Measurements from ENCODE around the gene MYH6.

The MYH6 gene

DNA sequence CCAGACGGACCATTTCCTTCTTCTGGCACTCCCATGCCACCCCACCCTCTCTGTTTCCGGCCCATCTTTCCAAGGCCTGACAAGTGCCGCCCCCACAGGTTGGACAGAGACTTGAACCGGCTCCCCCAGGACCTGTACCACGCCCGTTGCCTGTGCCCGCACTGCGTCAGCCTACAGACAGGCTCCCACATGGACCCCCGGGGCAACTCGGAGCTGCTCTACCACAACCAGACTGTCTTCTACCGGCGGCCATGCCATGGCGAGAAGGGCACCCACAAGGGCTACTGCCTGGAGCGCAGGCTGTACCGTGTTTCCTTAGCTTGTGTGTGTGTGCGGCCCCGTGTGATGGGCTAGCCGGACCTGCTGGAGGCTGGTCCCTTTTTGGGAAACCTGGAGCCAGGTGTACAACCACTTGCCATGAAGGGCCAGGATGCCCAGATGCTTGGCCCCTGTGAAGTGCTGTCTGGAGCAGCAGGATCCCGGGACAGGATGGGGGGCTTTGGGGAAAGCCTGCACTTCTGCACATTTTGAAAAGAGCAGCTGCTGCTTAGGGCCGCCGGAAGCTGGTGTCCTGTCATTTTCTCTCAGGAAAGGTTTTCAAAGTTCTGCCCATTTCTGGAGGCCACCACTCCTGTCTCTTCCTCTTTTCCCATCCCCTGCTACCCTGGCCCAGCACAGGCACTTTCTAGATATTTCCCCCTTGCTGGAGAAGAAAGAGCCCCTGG, 32.4 kb downstream of the MYH6 start:
- DNase-seq = no peak

DNA sequence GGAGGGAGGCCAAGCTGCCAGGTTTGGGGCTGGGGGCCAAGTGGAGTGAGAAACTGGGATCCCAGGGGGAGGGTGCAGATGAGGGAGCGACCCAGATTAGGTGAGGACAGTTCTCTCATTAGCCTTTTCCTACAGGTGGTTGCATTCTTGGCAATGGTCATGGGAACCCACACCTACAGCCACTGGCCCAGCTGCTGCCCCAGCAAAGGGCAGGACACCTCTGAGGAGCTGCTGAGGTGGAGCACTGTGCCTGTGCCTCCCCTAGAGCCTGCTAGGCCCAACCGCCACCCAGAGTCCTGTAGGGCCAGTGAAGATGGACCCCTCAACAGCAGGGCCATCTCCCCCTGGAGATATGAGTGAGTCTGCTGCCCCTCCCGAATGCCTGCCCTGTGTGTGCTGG, 35.0 kb downstream of the MYH6 start:
- DNase-seq = no peak

DNA sequence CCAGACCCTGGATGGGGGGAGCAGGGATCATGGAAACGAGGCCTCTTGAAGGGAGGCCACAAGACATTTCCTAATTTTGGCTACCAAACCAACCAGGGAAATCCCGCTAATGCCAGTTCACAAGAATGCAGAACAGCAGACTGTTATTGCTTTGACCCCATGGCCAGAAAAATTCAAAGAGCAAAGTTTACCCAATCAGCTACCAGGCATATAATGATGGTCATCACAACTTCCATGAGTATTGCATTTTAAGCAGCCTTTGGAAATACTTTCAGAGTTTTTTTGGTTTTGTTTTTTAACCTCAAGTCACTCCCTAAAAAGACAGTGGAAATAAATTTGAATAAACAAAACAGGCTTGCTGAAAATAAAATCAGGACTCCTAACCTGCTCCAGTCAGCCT, 35.6 kb downstream of the MYH6 start, which contains the start of gene IL25:
Gene IL25, plus strand, starts transcription at position 301 of the 400 bp plus-strand sequence.
- DNase-seq = no peak

DNA sequence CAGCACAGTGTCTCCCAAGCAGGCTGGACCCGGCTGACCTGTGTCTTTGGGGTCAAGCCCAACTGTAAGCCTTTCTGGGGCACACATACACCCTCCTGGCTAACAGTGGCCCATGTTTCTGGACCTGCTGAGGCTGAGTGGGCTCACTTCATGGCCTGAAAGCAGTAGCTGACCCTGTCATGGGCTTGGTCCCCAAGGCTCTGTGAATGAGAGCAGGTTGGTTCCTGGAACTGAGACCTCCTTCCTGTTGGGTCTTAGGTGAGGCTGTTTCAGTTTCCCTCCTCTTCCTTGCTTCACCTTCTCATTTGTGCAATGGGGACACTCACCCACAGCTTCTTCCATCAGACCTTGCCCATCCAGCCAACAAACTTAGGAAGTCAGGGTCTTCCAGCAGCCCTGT, 36.2 kb downstream of the MYH6 start:
- no peak for DNase-seq

DNA sequence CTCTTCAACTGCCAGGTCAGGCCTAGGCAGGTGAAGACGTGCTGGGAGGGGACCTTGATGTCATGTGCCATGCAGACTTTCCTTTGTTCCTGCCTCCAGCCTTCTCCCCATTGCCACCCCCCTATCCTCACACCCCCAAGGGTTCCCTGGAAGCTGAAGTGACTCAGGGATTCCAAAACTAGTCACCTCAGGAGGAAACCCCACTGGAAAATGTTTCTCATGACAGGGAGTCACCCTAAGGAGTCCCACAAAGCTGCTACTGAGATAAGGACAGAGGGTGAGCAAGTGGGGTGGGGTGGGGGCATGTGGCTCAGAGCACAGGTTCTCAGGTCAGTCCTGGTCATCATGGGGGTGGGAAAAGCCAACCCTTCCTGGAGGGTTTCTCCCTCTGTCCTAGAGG, 37.9 kb downstream of the MYH6 start:
- DNase-seq = no peak

DNA sequence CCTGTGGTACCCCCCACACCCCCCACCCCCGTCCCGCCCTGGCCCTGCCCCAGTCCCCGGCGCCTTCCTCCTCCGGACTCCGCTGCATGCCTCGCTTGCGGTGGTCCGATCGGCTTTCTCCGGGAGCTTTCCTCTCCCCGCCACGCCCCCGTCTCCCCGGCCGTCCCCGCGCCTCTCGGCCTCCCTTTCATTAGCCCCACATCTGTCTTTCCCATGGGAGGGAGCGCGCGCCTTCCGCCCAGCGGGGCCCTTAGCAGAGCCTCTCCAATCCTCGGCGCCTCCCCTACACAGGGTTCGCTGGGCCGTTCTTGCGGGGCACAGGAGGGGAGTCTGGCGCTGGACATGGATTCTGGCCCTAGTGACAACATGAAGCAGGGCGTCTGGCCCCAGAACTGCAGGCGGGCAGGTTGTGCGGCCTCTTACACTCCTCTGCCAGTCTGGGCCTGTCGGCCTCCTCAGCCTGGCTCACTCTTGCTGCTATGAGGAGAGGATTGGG, 41.6 kb downstream of the MYH6 start:
- no peak for DNase-seq

DNA sequence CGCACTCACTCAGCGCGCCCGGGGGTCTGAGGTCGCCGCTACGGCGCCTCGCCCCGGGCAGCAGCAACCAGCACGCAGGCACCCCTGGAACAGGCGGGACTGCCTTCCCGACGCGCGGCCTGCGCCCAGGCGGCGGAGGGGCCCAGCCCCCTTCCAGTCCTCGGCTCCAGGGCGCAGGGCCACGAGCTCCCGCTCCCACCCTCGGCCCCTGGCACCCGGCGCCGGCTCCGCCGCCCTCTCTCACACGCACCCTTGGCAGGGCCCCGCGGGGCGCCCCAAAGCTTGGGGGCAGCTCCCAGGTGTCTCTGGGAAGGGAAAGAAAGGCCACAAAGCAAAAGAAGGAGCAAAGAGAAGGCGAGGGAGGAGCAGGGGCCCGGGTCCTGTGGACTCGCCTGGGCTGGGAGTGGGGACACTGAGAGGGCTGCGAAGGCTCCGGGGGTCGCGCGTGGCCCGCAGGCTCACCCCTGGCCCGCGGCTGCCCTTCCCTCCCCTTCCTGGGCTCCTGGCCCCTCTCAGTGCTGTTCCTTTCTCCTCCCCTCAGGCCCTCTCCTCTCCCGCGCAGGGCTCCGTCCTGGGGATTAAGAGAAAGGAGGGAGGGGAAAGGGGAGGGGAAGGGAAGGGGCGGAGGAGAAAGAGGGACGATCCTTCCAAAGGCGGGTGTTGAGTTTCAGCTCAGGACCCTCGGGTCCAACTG, 42.2 kb downstream of the MYH6 start:
- no peak for DNase-seq

DNA sequence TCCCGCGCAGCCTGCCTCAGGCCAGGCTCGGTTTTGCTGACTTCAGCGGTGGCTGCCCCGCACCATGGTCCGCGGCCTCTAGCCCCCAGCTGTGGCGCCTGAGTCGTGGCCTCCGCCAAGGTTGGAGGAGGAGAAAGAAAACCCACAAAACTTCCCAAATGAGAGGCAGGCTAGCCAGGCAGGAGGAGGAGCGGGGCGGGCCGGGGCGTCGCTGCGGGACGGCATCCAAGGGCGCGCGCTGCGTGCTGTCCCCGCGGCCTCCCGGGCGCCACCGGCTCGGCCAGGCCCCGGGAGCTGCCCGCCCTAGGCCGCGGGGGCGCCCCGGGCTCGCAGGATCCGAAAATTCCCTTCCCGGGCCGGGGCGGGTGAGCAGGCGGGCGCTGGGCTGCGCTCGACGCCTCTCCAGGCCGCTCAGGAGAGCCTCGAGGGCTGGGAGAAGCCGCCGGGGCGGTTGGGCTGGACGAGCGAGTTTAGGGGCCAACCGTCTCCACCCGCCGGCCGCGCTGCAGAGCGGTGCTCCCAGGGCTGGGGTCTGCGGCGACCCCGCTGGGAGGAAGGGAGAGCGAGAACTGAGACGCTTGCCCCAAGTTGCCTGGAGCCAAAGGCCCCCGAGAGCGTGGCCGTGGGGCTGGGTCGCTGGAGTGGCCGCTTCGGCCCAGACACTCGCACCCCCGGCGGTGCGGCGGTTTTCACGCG, 42.9 kb downstream of the MYH6 start, which contains the start of gene EFS:
Gene EFS, minus strand, starts transcription at position 137 of the 696 bp plus-strand sequence. CDS start 147 bp downstream, outside the sequence.
- no peak for DNase-seq

DNA sequence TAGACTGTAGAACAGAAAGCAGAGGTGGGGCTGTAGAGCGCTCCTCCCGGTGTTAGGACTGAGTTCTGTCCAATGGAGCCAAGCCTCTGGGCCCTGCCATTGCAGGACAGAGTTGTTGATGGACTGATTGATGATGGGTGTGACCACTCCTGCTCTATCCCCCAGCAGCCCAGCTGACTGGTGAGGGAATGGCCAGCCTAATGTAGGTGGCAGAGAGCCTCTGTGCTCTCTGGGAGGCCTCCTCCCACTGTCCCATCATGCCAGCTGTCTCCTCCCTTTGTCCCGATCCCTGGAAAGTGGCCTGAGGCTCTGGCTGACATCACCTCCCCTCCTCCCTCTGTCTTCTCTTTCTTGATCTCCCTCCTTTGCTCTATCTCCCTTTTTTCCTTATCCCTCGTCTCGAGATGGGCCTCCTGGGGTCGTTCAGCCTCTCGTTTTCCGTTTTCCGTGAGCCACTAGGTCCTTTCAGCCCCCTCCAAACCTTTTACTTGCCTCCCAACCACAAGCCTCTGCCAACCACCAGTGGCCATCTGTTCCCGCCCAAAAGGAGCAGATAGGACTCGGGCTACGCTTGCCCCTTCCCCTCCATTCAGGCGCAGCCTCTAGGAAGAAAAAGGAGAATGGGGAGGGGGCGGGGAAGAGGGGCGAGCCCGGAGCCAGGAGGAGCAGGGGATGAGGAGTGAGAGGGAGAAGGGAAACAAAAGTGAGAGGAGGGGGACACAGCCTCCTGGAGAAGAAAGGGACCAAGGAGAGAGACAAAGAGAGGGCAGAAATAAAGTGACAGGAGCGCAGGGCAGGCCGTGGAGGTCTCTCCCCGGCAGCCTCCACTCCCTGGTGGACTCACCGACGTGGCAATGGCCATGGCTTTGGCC, 43.7 kb downstream of the MYH6 start:
- DNase-seq = no peak

DNA sequence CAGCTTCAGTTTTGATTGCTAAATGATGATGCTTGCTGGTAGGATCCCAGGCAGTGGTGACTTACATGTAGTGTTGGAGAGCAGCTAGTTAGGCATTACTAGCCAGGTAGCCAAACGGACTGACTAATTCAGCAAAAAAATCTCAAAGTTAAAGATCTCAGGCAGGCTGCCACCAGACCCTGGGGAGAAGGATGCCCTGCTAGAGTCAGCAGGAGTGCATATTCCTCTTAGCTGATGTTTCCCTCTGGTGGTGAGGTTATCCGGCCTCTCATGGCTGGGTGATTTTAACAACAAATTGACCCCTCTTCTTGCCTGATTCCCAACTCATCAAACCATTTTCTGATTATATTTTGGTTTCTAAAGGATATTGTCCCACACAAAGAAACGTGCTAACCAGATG, 45.9 kb downstream of the MYH6 start:
- no peak for DNase-seq

DNA sequence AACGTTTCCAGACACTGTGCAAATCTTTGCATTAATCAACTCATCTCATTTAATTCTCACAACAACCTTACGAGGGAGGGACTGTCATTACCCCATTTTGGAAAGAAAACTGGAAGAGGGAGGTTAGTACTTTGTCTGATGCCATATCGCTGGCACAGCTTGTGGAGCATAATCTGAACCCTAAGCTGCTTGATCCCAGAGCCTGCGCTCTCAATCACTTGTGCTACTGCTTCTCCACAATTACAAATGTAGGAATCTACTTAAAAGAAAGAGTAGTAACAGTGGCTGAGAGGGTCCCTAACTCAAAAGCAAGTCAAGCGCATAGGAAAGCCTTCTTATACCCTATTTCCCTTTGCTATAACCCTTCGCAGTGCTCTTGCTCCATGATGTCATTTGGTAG, 46.3 kb downstream of the MYH6 start:
- no peak for DNase-seq

DNA sequence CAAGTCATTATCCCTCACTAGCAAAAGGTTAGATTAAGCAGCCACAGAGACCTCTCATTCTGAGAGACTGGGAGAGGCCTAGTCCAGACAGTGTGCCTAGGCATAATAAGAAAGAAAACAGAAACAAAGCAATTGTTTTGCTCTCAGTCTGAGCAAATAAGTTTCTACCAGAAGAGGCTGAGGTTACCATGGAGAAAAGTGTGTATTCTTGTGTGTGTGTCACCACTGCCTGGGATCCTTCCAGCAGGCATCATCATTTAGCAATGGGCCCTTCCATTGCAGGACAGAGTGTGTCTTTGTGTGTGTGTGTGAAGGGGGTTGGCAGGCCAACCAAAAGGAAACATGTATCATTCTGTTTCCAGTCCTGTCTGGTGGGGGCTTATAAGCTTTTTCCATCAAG, 46.8 kb downstream of the MYH6 start:
- no peak for DNase-seq

DNA sequence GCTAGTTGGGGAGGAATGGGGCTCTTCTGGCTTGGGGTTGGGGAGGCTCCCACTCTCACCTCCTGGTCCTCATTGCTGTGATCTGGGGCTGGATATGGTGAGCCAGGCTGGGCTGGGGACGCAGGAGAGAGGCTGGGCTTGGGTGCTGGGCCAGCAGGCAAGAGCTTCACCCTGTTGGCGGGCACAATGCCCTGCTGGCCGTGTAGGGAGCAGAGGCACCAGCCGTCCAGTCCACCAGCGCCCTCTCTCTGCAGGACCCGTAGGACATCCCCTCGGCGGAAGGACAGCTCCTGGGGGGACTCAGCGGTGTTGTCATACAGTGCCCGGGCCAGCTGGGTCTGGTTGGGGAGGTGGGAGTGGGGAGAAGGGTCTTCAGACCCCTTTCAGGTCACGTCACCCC, 47.6 kb downstream of the MYH6 start:
- no peak for DNase-seq

DNA sequence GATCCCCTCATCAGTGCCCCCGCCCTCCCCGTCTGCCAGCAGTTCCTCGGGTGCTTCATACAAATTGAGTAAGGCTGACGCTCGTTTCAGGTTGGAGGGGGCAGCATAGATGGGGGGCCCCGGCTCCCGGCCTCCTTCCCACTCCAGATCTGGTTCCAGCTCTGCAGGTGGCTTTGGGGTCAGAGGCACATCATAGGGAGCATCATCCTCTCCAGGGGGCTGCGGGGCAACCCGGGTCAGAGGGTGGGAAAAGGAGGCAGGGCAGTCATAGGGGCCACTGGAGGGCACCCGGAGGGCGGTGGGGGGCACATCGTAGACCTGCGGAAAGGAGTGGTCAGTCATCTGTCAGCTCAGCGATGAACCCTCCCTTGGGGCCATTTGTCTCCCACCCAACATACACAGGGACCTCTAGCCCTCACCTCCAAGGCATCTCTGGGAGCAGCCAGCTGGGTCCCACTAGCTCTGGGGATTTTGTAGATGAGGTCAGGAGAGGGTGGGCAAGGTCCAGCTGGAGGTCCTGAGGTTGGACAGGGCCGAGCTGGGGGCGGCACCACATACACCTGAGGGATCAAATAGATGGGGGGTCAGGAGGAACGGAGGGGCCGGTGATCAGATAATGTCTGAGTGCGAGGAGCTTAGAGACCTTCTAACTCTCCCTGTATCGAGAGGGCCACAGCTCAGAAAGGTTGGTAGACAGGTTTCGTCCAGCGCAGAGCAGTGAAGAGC, 48.2 kb downstream of the MYH6 start:
- no peak for DNase-seq

DNA sequence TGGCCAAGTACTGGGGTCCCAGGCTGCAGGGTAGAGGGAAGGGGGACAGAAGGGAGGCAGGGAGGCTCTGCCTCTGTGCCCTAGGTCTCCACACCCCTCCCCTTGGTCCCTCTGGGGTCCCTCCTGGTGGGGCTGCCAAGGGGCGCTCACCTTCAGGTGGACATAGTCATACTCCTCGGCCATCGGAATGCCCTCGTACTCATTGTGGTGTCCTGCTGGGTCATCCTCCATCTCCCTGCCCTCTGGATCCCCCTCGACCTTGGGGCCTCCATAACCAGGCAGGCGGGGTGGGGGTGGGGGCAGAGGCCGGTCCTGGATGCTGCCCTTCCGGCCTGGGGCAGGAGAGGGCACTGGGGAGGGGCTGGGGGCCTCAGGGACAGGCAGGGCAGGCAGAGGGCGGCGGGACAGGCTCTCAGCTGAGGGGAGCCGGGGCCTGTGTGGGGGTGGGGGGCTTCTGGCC, 48.9 kb downstream of the MYH6 start:
- no peak for DNase-seq

DNA sequence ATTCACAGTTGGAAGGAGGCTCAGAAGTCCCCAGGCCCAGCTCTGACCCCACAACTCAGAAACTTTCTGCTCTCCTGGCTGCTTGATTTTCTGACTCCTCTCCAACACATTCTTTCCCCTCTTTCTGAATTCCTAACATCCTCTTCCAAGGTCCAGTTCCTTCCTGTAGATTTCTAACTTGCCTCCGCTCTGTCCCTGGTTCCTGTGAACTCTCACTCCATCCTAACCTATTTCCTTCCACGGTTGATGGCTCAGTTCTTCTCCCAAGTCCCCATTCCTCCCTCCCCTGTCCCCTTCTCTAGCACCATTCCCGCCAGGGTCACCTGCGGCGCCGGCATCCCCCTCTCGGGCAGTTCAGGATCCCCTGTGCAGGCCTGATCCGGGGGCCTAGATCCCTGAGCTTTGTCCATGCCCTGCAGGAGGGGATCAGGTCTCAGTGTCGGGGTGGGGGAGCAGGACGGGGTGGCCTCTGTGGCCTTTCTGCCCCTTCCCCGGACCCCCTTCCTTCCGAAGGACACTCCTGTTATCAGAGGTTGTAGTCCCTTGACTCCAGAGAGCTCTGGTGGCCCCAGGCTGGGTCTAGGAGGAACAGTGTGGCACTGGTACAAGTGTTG, 49.4 kb downstream of the MYH6 start:
- no peak for DNase-seq

DNA sequence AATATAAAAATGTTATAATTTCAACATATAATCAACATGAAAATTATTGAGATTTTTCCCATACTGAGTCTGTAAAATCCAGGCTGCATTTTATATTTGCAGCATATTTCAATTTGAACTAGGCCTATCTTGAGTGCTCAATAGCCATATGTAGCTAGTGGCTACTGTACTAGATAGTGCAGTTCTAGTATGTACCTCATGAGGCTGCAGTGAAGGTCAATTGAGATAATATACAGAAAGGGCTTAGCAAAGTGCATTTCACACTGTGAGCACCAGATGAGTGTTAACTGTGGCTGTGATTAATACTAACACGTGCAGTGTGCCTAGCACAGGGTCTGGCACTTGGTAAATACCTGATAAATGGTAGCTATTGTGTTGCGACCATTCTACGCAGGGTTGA, 50.0 kb downstream of the MYH6 start:
- DNase-seq = no peak

DNA sequence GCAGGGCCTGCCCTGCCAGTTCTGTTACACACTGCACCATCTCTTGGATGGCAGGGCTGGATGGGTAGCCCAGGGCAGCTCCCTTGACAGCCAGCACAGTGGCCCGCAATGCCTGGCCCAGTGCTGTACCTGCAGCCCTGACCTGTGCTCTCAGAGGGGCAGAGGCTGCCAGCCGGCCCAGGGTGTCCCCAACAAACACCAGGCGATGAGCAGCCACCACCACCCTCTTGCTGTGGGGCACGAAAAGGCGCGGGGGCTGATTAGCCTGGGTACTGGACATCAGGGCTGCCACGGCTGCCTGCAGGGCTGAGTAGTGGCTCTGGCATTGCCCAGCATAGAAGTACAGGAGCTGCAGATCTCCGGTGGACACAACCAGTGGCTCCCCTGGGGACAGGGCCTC, 50.8 kb downstream of the MYH6 start:
- no peak for DNase-seq

DNA sequence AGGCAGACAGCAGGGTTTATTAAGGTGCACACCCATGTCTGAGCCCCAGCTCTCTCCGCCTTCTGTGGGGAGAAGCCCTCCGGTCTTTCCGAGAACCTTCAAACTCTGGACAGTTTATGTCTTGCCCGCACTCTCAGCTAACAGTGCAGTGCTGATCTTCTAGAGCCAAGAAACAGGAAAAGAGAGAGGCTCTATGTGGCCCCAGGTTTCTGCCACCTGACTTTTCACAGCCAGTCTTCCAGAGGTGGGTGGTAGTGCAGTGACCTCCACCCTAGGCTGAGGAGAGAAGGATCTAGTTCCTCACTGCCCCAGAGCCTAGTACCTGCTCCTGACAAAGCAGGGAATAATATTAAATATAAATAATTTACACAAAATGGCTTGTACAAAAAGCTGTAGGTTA, 51.4 kb downstream of the MYH6 start:
- no peak for DNase-seq

DNA sequence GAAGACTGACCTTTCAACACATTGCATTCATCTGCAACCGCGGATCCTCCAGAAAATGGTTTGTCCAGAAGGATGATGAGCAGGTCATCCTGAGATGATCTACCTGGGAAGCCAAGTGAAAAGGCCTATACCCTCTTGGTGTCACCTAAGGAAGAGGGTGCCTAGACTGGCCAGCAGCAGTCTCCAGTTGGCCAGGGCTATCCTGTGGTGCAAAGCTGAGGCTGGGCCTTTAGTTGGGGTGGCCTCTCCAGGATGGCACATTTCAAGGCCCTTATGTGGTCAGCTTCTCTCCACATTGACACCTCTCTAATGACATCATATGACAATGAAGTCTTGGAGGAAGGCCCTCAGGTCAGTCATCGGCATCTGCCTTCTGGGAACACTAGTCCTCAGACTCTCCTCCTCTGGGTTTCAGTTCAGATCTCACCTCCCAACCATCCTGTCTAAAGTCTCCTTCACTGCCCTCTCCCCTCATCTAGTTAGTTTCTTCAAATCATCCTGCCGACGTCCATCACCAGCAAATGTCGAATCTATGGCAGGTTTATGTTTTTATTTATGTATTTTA, 52.1 kb downstream of the MYH6 start:
- no peak for DNase-seq

DNA sequence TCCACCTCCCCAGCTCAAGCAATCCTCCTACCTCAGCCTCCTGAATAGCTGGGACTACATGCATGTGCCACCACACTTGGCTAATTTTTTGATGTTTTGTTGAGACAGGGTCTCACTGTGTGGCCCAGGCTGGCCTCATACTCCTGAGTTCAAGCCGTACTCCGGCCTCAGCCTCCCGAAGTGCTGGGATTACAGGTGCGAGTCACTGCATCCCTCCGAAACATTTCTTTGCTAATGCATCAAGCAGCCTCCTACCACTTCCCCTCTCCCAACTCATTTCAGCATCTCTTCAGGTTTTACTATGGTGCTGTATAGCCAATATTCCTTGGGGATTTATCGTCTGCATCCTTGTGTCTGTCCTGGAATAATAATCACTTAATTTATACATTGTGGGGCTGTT, 53.1 kb downstream of the MYH6 start:
- no peak for DNase-seq

Measured in effector CD4-positive, alpha-beta T cell (primary cell).